ENCODE measurements around the gene HERC4.
"Not testable (repeated sequence)": the region's sequence is repeated elsewhere in the genome, so short reads cannot be mapped to it uniquely, and the experiment has no call there.

HERC4 gene

DNA sequence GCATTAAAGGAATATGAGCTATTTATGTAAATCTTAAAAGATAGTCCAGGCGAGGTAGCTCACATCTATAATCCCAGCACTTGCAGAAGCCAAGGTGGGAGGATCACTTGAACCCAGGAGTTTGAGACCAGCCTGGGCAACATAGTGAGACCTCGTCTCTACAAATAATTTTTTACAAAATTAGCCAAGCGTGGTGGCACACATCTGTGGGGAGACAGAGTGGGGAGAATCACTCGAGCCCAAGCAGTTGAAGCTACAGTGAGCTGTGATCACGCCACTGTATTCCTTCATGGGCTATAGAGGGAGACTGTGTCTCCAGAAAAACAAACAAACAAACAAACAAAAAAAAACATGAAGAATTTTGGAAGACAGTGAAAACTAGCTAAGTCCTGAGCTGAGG, 28.4 kb downstream of the HERC4 start:
- no peak for DNase-seq (ENCODE audit: low spot score)

DNA sequence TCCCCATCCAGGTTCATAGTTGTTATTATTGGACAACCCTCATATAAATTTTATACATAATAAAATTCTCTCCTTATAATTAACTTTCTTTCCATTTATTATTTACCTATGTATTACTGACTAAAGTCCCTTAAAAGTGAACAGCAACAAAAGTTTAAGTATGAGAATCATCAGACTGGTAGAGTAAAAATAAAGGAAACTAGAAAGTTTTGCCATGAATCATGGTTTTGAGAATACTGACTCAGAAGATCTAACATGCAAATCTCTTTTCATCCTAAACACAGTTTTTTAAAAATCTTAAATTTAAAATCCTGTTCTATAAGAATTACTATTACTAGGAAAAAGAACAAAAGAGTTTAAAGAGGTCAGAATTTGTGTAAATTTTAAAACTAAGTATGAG, 32.1 kb downstream of the HERC4 start:
- DNase-seq (ENCODE audit: low spot score): no peak

DNA sequence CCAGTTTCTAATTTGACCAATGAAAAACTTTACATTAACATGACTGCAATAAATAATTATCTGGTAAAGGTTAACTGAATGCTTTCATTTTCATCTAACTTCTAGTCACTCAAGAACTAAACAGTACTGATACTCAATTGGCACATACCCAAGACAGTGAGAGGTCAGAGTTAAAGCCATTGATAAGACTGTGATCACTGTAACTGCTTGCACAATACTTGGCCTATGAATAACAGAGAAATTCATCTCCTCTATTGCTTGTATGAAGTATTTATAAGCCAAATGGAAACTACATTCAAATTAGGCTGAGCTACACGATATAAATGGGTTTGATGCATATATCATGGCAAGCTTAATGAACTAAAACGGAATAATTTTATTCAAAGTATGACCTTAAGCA, 43.0 kb downstream of the HERC4 start:
- peak; percentile 53 for DNase-seq (ENCODE audit: low spot score)

DNA sequence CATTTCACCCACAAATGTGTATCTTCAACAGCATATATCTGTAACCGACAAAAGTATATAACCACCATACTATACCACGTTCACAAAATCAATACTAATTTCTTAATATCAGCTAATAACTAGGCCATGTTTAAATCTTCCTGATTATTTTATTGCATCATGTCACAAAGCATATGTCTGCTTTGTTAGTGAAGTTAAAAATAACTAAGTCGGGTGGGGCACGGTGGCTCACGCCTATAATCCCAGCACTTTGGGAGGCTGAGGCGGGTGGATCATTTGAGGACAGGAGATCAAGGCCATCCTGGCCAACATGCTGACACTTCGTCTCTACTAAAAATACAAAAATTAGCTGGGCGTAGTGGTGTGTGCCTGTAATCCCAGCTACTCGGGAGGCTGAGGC, 47.7 kb downstream of the HERC4 start:
- no peak for DNase-seq (ENCODE audit: low spot score)

DNA sequence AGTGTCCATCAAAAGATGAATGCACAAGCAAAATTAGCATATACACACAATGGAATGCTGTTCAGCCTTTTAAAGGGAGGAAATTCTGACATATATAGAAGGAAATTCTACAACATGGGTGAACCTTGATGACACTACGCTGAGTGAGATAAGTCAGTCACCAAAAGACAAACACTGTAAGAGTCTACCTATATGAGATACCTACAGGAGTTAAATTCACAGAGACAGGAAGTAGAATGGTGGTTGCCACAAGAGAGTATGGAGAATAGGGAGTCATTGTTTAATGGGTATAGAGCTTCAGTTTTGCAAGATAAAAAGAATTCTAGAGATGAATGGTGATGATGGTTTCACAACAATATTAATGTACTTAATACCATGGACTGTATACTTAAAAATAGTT, 51.8 kb downstream of the HERC4 start:
- DNase-seq (ENCODE audit: low spot score): no peak

DNA sequence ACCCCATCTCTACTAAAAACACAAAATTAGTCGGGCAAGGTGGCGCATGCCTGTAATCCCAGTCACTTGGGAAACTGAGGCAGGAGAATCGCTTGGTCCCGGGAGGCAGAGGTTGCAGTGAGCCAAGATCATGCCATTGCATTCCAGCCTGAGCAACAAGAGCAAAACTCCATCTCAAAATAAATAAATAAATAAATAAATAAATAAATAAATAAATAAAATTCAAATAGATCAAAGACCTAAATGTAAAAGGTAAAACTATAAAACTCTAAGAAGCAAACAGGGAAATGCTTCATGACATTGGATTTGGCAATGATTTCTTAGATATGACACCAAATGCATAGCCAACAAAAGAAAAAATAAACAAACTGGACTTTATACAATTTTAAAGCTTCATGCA, 52.8 kb downstream of the HERC4 start:
- not testable (repeated sequence) for DNase-seq (ENCODE audit: low spot score)

DNA sequence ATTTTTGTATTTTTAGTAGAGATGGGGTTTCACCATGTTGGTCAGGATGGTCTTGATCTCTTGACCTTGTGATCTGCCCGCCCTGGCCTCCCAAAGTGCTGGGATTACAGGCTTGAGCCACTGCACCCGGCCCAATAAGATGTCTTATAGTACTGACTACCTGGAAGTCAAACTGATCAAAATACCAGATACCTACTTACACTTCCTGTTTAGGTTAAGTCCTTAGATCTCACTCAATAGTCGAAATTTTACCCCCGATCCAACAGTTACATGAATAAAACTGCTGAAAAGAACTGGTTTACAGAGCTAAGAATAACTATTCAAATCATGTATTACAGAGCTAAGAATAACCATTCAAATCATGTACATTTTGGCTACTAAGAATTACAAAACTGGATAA, 58.6 kb downstream of the HERC4 start:
- DNase-seq (ENCODE audit: low spot score): not testable (repeated sequence)

DNA sequence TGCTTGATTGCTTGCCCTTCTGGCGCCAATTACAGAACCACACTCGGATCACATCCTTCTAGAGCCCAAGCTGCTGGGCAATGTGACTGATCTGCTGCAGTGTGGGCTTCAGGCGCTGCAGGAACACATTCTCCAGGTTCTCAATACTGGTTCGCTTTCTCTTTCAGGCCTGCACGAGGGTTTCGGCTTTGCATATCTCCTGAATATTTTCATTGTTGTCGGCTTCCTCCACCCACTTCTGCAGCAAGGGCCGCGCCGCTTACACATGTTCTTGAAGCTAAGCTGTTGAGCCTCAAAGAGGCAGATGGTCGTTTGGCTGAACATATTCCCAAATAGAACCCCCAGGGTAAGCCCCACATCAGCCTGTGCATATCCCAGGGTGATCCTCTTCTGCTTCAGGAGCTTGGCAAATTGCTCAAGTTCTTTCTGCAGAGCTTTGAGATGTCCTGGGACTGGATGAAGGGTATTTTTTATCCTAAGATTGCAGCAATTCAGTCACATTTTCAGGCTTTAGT, 64.6 kb downstream of the HERC4 start:
- DNase-seq (ENCODE audit: low spot score): no peak

DNA sequence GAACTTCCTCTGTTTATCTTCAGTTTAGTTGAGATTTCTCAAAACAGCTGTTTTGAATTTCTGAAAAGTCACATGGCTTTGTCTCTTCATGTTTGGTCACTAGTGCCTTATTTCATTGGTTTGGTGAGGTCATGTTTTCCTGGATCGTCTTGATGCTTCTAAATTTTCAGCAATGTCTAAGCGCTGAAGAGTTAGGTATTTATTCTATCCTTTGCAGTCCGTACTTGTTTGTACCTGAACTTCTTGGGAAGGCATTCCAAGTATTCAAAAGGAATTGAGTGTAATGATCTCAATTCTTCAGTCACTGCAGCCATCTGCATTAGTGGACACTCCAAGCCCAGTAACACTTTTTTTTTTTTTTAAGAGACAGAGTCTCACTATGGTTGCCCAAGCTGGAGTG, 67.7 kb downstream of the HERC4 start:
- DNase-seq (ENCODE audit: low spot score): no peak

DNA sequence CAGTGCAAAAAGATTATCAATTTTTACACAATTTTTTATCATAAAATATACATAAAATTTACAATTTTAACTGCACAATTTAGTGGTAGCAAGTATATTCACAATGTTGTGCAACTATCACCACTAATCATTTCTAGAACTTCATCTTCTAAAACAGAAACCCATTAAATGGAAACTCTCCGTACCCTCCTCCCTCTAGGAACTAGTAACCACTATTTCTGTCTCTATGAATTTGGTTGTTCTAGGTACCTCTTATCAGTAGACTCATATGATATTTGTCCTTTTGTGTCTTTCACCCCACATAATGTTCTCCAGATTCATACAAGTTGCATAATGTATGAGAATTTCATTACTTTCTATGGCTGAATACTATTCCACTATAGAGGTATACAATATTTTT, 73.5 kb downstream of the HERC4 start:
- no peak for DNase-seq (ENCODE audit: low spot score)

DNA sequence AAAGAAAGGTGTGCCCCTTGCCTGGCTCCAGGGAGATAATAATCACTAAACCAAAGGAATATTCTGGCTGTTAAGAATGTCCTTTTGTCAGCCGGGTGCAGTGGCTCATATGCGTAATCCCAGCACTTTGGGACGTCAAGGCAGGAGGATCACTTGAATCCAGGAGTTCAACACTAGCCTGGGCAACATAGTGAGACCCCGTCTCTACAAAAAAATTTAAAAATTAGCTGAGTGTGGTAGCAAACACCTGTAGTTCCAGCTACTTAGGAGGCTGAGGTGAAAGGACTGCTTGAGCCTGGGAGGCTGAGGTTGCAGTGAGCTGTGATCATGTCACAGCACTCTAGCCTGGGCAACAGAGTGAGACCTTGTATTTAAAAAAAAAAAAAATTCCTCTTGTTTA, 74.1 kb downstream of the HERC4 start:
- no peak for DNase-seq (ENCODE audit: low spot score)

DNA sequence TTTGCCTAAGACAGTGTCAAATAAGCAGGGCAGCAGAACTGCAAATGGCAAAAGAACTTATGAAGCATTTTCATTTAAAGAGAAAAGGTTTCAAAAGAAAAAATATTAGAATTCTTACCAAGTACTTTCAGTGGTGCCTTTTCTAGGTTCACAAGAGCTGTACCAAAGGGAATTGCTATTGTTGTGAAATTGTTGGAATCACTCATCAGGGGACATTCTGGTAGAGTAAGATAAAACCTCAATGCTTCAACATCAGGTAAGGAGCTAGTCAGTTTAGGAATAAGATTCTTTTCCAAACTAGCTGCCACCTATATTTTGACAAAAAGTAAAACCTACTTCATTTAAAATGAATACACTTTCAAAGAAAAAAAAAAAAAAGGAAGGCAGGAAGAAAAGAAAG, 85.0 kb downstream of the HERC4 start:
- no peak for DNase-seq (ENCODE audit: low spot score)

DNA sequence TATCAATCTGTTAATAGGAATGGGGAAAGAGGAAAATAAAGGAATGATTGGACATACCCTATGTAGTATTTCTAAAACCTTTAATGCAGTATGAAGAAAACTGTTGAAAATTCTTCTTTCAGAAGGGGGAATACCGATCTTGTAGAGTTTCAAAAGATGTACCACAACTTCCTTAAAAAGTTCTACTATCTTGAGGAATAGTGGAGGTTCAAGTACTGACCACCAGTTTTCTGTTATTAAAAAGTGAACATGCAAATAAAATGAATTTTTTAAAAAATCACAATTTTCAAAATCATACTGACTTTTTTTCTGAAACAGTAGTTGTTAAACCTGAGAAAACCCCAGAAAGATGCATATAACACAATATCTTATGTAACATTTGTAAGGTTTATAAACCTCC, 86.5 kb downstream of the HERC4 start:
- DNase-seq (ENCODE audit: low spot score): no peak

DNA sequence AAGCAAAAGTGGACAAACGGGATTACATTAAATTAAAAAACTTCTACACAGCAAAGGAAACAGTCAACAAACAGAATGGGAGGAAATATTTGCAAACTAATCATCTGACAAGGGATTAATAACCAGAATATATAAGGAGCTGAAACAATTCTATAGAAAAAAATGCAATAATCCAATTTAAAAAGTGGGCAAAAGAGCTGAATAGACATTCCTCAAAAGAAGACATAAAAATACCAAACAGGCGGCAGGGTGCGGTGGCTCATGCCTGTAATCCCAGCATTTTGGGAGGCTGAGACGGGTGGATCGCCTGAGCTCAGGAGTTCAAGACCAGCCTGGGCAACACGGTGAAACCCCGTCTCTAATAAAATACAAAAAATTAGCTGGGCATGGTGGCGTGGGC, 92.5 kb downstream of the HERC4 start:
- DNase-seq (ENCODE audit: low spot score): not testable (repeated sequence)

DNA sequence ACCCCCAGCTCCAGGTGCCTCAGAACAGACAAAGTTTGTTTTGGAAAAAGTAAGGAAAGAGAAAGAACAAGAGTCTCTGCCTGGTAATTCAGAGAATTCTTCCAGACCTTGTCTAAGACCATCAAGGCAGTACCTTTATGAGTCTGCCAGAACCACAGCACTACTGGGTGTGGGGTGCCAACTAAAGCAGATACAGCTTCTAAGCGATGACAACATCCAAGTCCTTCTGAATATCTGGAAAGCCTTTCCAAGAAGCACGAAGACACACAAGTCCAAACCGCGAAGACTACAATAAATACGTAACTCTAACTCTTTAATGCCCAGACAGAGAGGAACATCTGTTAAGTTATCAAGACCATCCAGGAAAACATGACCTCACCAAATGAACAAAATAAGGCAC, 96.3 kb downstream of the HERC4 start:
- DNase-seq (ENCODE audit: low spot score): no peak

DNA sequence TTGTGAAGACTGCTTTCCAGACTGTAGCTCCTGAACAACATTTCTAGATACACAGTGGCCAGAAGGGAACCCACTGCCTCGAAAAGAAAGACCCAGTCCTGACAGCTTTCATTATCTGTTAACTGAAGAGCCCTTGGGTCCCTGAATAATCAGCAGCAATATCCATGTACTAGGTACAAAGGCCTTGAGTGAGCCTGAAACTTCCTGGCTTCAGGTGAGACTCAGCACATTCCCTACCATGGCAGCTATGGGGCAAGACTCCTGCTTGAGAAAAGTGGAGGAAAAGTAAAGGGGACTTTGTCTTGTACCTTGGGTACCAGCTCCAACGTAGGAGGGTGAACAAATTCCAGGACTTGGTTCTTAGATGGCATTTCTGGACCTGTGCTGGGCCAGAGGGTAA, 97.8 kb downstream of the HERC4 start:
- DNase-seq (ENCODE audit: low spot score): no peak

DNA sequence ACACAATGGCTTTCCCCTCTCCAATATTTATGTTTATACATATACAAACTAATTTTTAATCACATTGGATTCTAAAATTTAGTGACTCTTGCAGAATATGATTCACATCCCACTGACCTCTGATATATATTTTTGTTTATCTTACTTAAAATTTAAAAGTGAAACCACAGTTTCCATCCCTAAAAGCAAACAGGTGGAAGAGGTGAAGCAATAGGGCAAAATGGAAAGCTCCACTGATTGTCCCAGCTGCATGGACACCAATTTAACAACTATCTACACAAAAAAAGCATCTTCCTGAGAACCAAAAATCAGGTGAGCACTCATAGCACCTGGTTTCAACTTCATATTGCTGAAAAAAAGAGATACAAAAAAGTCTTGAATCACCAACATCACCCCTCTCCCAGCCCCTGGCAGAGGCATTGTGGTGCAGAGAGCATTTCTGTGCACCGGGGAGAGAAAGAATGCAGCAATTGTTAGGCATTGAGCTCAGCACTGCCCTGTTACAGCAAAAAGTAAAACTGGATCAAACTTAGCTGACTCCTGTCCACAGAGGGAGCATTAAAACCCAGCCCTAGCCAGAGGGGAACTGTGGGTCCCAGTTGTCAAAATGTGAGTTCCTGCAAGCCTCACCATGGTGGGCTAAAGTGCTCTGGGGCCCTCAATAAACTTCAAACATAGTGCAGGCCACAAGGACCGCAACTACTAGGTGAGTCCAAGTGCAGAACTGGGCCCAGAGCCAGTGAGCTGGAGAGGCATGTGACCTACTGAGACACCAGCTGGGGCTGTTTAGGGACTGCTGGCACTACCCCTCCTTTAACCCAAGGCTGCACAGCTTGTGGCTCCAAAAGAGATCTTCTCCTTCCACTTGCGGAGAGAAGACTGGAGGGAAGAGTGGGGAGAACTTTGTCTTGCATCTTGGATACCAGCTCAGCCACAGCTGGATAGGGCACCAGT, 98.5 kb downstream of the HERC4 start:
- no peak for DNase-seq (ENCODE audit: low spot score)

DNA sequence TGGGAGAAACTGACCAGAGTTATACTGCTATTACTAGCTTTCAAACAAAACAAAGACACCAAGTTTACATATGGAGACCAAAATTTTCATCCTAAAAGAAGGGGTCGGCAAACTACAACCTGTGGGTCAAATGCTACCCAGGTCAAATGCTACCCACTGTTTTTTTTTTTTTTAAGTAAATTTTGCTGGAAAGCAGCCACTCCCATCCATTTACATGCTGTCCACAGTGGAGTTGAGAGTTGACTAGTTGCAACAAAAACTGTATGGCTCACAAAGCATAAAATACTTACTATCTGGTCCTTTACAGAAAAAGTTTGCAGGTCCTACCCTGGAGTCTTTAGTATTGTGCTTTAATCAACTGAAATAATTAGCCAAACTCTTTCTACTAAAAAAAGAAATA, 99.2 kb downstream of the HERC4 start:
- no peak for DNase-seq (ENCODE audit: low spot score)

DNA sequence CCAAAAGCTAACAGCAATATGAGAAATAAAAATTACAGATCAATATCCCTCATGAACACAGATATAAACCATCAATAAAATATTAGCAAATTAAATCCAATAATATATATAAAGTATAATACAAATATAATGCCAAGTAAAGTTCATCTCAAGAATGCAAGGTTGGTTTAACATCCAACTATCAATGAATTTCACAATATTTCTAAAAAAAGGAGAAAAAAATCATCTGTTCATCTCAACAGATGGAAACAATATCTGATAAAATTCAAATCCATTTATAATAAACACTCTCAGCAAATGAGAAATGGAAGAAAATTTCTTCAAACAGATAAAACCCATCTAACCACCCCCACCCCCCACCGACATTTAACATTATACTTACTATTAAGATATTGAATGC, 103.8 kb downstream of the HERC4 start:
- no peak for DNase-seq (ENCODE audit: low spot score)

DNA sequence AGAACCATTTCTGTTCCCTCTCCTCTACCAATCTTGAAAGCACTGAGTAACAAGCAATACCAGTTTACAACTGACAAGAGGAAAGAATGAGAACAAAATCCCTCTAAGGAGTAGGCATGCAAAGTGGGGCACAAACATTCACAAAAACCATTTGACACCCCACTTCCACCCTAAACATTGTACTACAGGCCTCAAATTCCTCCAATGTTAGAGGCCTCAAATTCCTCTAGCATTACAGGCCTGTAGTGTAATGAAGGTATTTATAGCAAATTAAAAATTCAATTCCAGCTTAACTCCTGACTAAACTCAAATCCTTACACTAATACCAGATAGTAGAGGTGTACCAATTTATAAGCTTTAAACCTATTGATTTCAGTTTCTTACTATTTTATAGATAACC, 105.2 kb downstream of the HERC4 start:
- no peak for DNase-seq (ENCODE audit: low spot score)

DNA sequence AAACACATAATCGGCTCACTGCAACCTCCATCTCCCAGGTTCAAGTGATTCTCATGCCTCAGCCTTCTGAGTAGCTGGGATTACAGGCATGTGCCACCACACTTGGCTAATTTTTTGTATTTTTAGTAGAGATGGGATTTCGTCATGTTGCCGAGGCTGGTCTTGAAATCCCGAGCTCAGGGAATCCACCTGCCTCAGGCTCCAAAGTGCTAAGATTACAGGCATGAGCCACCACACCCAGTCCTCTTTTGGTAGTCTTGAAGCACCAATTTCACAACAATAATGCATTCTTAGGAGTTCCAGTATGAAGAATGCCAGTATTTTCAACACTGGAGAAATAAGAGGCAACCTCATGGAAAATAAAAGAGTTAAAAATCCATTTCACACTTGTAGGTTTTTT, 109.0 kb downstream of the HERC4 start:
- DNase-seq (ENCODE audit: low spot score): not testable (repeated sequence)

DNA sequence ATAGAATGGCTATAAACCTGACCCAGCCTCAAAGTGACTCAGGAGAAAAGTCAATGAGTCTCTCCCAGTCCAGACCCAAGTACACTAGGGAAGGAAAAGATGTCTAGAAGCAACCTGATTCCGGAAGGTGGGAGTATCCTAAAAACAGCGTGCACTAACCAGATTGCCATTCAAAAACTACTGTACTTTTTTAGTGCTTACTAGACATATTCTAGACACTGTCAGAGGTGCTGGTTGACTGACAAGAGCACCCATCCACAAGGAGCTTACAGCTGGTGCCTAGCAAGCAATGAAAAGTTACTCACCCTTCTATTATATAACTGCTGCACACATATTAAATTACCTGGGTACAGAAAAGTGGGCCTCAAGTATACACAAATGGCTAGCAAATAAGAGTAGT, 109.6 kb downstream of the HERC4 start:
- no peak for DNase-seq (ENCODE audit: low spot score)

DNA sequence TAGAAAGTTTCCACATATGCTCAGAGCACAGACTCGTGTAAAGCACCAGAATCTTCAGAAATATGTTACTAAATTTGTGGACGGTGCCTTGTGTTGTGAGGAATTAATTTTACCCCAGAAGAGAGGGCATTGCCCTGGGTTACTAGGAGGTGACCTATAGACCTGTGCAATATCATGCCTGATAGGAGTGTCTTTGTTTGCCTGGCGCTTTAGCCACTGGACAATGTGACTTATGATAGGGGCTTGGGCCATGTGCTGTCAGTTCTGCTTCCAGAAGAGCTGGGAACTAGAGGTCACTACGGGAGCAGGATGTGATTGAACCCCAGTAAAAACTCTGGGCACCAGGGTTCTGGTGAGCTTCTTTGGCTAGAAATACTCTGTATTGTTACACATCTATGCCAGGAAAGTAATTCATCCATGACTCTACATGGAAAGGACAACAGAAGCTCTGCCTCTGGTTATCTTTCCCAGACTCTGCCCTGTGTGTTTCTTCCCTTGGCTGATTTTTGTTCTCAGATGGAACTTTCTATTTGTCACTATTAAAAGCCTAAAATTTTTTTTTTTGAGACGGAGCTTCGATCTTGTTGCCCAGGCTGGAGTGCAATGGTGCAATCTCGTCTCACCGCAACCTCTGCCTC, 115.1 kb downstream of the HERC4 start:
- no peak for DNase-seq (ENCODE audit: low spot score)
